ENCODE results near the gene C5AR1. TPM values are rescaled to one million over a fixed set of nuclear protein-coding genes. Genes with fewer than 3 reads are reported as not detected.

The C5AR1 gene
- total RNA-seq, 1 donor from 2014 or later = 0.48 TPM

- no peak overlapping the region for H3K4me3 Mint-ChIP-seq (ENCODE audit: unreplicated experiment)
- H3K27me3 Mint-ChIP-seq (ENCODE audit: unreplicated experiment) = no peaks in the 10 kb centered on the region
- no peaks in the 10 kb centered on the region for H3K9me3 Mint-ChIP-seq (ENCODE audit: unreplicated experiment)
- TF ChIP-seq, protein P1, sequence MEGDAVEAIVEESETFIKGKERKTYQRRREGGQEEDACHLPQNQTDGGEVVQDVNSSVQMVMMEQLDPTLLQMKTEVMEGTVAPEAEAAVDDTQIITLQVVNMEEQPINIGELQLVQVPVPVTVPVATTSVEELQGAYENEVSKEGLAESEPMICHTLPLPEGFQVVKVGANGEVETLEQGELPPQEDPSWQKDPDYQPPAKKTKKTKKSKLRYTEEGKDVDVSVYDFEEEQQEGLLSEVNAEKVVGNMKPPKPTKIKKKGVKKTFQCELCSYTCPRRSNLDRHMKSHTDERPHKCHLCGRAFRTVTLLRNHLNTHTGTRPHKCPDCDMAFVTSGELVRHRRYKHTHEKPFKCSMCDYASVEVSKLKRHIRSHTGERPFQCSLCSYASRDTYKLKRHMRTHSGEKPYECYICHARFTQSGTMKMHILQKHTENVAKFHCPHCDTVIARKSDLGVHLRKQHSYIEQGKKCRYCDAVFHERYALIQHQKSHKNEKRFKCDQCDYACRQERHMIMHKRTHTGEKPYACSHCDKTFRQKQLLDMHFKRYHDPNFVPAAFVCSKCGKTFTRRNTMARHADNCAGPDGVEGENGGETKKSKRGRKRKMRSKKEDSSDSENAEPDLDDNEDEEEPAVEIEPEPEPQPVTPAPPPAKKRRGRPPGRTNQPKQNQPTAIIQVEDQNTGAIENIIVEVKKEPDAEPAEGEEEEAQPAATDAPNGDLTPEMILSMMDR (IDR thresholded peaks at IDR 0.05) = no peak
- no peaks in the 10 kb centered on the region for H3K36me3 Mint-ChIP-seq (ENCODE audit: unreplicated experiment)
- peak overlapping the region; percentile 73 for H3K27ac Mint-ChIP-seq (ENCODE audit: unreplicated experiment)
- DNase-seq (ENCODE audit: extremely low spot score, unreplicated experiment) = no peak
- H3K4me1 Mint-ChIP-seq (ENCODE audit: unreplicated experiment) = peaks cover 12% of the 10 kb centered on the region
Measured at GRCh38 chr19:47315125-47315821, 5.6 kb downstream of the C5AR1 start.

GRCh38 chr19:47316513-47316912, 6.9 kb downstream of the C5AR1 start:
- H3K27ac Mint-ChIP-seq (ENCODE audit: unreplicated experiment) = no peak overlapping the region
- DNase-seq (ENCODE audit: extremely low spot score, unreplicated experiment) = no peak
- H3K9me3 Mint-ChIP-seq (ENCODE audit: unreplicated experiment) = no peaks in the 10 kb centered on the region
- no peaks in the 10 kb centered on the region for H3K36me3 Mint-ChIP-seq (ENCODE audit: unreplicated experiment)
- H3K4me1 Mint-ChIP-seq (ENCODE audit: unreplicated experiment) = peaks cover 8% of the 10 kb centered on the region
- no peak overlapping the region for H3K4me3 Mint-ChIP-seq (ENCODE audit: unreplicated experiment)
- TF ChIP-seq, protein P1 (IDR thresholded peaks at IDR 0.05) = no peak
- no peaks in the 10 kb centered on the region for H3K27me3 Mint-ChIP-seq (ENCODE audit: unreplicated experiment)

DNA sequence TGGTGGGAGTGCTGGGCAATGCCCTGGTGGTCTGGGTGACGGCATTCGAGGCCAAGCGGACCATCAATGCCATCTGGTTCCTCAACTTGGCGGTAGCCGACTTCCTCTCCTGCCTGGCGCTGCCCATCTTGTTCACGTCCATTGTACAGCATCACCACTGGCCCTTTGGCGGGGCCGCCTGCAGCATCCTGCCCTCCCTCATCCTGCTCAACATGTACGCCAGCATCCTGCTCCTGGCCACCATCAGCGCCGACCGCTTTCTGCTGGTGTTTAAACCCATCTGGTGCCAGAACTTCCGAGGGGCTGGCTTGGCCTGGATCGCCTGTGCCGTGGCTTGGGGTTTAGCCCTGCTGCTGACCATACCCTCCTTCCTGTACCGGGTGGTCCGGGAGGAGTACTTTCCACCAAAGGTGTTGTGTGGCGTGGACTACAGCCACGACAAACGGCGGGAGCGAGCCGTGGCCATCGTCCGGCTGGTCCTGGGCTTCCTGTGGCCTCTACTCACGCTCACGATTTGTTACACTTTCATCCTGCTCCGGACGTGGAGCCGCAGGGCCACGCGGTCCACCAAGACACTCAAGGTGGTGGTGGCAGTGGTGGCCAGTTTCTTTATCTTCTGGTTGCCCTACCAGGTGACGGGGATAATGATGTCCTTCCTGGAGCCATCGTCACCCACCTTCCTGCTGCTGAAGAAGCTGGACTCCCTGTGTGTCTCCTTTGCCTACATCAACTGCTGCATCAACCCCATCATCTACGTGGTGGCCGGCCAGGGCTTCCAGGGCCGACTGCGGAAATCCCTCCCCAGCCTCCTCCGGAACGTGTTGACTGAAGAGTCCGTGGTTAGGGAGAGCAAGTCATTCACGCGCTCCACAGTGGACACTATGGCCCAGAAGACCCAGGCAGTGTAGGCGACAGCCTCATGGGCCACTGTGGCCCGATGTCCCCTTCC, 10.5 kb downstream of the C5AR1 start:
- TF ChIP-seq, protein P1 (IDR thresholded peaks at IDR 0.05) = no peak
- Mint-ChIP-seq H3K27me3 (ENCODE audit: unreplicated experiment) (peaks cover 6% of the 10 kb centered on the region), H3K9me3 (ENCODE audit: unreplicated experiment) (no peaks in the 10 kb centered on the region), H3K27ac (ENCODE audit: unreplicated experiment) (no peak overlapping the region), H3K36me3 (ENCODE audit: unreplicated experiment) (no peaks in the 10 kb centered on the region), H3K4me1 (ENCODE audit: unreplicated experiment) (peaks cover 7% of the 10 kb centered on the region), H3K4me3 (ENCODE audit: unreplicated experiment) (no peak overlapping the region)
- DNase-seq (ENCODE audit: extremely low spot score, unreplicated experiment) = no peak

DNA sequence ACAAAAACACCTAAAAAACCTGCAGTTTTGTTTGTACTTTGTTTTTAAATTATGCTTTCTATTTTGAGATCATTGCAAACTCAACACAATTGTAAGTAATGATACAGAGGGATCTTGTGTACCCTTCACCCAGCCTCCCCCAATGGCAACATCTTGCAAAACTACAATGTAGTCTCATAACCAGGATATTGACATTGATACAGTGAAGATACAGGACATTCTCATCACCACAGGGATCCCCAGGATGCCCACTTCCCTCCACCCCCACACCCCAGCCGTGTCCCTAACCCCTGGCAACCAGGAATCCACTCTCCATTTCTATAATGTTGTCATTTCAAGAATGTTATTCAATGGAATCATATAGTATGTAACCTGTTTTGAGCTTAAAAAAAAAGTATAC, 12.0 kb downstream of the C5AR1 start:
- H3K36me3 Mint-ChIP-seq (ENCODE audit: unreplicated experiment) = no peaks in the 10 kb centered on the region
- TF ChIP-seq, protein P1 (IDR thresholded peaks at IDR 0.05) = no peak
- H3K9me3 Mint-ChIP-seq (ENCODE audit: unreplicated experiment) = no peaks in the 10 kb centered on the region
- no peak overlapping the region for H3K27ac Mint-ChIP-seq (ENCODE audit: unreplicated experiment)
- H3K4me3 Mint-ChIP-seq (ENCODE audit: unreplicated experiment) = no peak overlapping the region
- DNase-seq (ENCODE audit: extremely low spot score, unreplicated experiment) = no peak
- peaks cover 6% of the 10 kb centered on the region for H3K27me3 Mint-ChIP-seq (ENCODE audit: unreplicated experiment)
- no peaks in the 10 kb centered on the region for H3K4me1 Mint-ChIP-seq (ENCODE audit: unreplicated experiment)

DNA sequence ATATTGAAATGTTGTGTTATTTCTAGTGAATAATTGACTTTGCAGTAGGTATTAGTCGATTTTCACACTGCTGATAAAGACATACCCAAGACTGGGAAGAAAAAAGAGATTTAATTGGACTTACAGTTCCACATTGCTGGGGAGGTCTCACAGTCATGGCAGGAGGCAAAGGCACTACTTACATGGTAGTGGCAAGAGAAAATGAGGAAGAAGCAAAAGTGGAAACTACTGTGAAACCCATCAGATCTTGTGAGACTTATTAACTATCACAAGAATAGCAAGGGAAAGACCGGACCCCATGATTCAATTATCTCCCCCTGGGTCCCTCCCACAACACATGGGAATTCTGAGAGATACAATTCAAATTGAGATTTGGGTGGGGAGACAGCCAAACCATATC, 12.4 kb downstream of the C5AR1 start:
- Mint-ChIP-seq H3K4me1 (ENCODE audit: unreplicated experiment) (no peaks in the 10 kb centered on the region), H3K27me3 (ENCODE audit: unreplicated experiment) (peaks cover 6% of the 10 kb centered on the region), H3K27ac (ENCODE audit: unreplicated experiment) (no peak overlapping the region), H3K4me3 (ENCODE audit: unreplicated experiment) (no peak overlapping the region), H3K36me3 (ENCODE audit: unreplicated experiment) (no peaks in the 10 kb centered on the region), H3K9me3 (ENCODE audit: unreplicated experiment) (no peaks in the 10 kb centered on the region)
- DNase-seq (ENCODE audit: extremely low spot score, unreplicated experiment) = no peak
- TF ChIP-seq, protein P1 (IDR thresholded peaks at IDR 0.05) = no peak

Data from osteocyte (in vitro differentiated cells).